Trophoblast cell (in vitro differentiated cells and primary cell): ENCODE results near the gene FAM120A.
A peak's percentile ranks its signal among the peaks of the same experiment; 100 is the strongest.

Experiments used
- DNase-seq, 2 donors: peaks; one replicate each; pipeline ENCODE4 v3.0.0-alpha.2; 2016
- H2AFZ ChIP-seq: 2 replicates; pipeline ENCODE4 v1.6.1; 2013; ENCODE audit warnings: low read length, moderate library complexity, mild to moderate bottlenecking; ENCODE audit not compliant: insufficient read depth, poor library complexity
- H2AK5ac ChIP-seq: 2 replicates; pipeline ENCODE4 v1.6.1; 2013; ENCODE audit warnings: mild to moderate bottlenecking, low read length
- H2BK120ac ChIP-seq: 2 replicates; pipeline ENCODE4 v1.6.1; 2013; ENCODE audit warnings: low read length, mild to moderate bottlenecking, moderate library complexity; ENCODE audit not compliant: insufficient read depth, poor library complexity
- H2BK12ac ChIP-seq: 2 replicates; pipeline ENCODE4 v1.6.1; 2013; ENCODE audit warnings: mild to moderate bottlenecking, low read length, moderate library complexity
- H2BK5ac ChIP-seq: 2 replicates; pipeline ENCODE4 v1.6.1; 2013; ENCODE audit warnings: low read length, low read depth, moderate library complexity, mild to moderate bottlenecking; ENCODE audit not compliant: poor library complexity
- H3K14ac ChIP-seq: 2 replicates; pipeline ENCODE4 v1.6.1; 2013; ENCODE audit warnings: mild to moderate bottlenecking, low read length
- H3K18ac ChIP-seq: 2 replicates; pipeline ENCODE4 v1.6.1; 2013; ENCODE audit warnings: mild to moderate bottlenecking, low read length
- H3K23ac ChIP-seq: 2 replicates; pipeline ENCODE4 v1.6.1; 2013; ENCODE audit warnings: low read length
- H3K27ac ChIP-seq: 2 replicates; pipeline ENCODE4 v1.5.1; 2013; ENCODE audit warnings: low read depth, mild to moderate bottlenecking, inconsistent platforms, low read length, moderate library complexity
- H3K27me3 ChIP-seq: 2 replicates; pipeline ENCODE4 v1.6.1; 2013; ENCODE audit warnings: inconsistent platforms, mild to moderate bottlenecking, low read length, moderate library complexity; ENCODE audit not compliant: insufficient read depth
- H3K36me3 ChIP-seq, 2 experiments: 1 replicate in 1 of 2; 2 replicates in 1 of 2; pipeline ENCODE4 v1.6.1; 2013; ENCODE audit warnings: low read length in 2 of 2, mild to moderate bottlenecking in 2 of 2, moderate library complexity in 1 of 2; ENCODE audit not compliant: insufficient read depth in 2 of 2, control insufficient read depth in 1 of 2
- H3K4ac ChIP-seq: 2 replicates; pipeline ENCODE4 v1.6.1; 2013; ENCODE audit warnings: low read depth, mild to moderate bottlenecking, low read length, moderate library complexity
- H3K4me1 ChIP-seq, 2 experiments: 1 replicate in 1 of 2; 2 replicates in 1 of 2; pipeline ENCODE4 v1.6.1; 2013; ENCODE audit warnings: low read length in 2 of 2, mild to moderate bottlenecking in 2 of 2, moderate library complexity in 1 of 2; ENCODE audit not compliant: insufficient read depth in 2 of 2, control insufficient read depth in 1 of 2
- H3K4me2 ChIP-seq: 2 replicates; pipeline ENCODE4 v1.6.1; 2013; ENCODE audit warnings: inconsistent platforms, mild to moderate bottlenecking, low read length, moderate library complexity
- H3K4me3 ChIP-seq: 2 replicates; pipeline ENCODE4 v1.5.1; 2013; ENCODE audit warnings: mild to moderate bottlenecking, low read depth, low read length, inconsistent platforms
- H3K79me1 ChIP-seq: one replicate; pipeline ENCODE4 v1.6.1; 2013; ENCODE audit warnings: low read length
- H3K79me2 ChIP-seq: 2 replicates; pipeline ENCODE4 v1.6.1; 2013; ENCODE audit warnings: low read length, mild to moderate bottlenecking; ENCODE audit not compliant: control insufficient read depth, insufficient read depth, poor library complexity
- H3K9ac ChIP-seq: 2 replicates; pipeline ENCODE4 v1.6.1; 2013; ENCODE audit warnings: mild to moderate bottlenecking, low read length
- H3K9me3 ChIP-seq: 2 replicates; pipeline ENCODE4 v1.6.1; 2013; ENCODE audit warnings: low read depth, mild to moderate bottlenecking, control low read depth, inconsistent platforms, low read length; ENCODE audit not compliant: insufficient read depth
- H4K12ac ChIP-seq: 2 replicates; pipeline ENCODE4 v1.6.1; 2013; ENCODE audit warnings: low read depth, mild to moderate bottlenecking, low read length, moderate library complexity
- H4K8ac ChIP-seq: 2 replicates; pipeline ENCODE4 v1.6.1; 2013; ENCODE audit warnings: low read depth, mild to moderate bottlenecking, low read length, moderate library complexity
- H4K91ac ChIP-seq: one replicate; pipeline ENCODE4 v1.6.1; 2013; ENCODE audit warnings: low read depth, mild to moderate bottlenecking, low read length, moderate library complexity
- WGBS: extraction: QIAGEN DNeasy Blood & Tissue Kit; methylation state at CpG from one replicate; pipeline ENCODE4 v1.1.7; 2013; ENCODE audit warnings: missing lambda C conversion rate; ENCODE audit not compliant: insufficient read length, insufficient coverage; ENCODE audit errors: extremely low coverage; 5-methylcytosine and 5-hydroxymethylcytosine counted together

FAM120A gene

DNA sequence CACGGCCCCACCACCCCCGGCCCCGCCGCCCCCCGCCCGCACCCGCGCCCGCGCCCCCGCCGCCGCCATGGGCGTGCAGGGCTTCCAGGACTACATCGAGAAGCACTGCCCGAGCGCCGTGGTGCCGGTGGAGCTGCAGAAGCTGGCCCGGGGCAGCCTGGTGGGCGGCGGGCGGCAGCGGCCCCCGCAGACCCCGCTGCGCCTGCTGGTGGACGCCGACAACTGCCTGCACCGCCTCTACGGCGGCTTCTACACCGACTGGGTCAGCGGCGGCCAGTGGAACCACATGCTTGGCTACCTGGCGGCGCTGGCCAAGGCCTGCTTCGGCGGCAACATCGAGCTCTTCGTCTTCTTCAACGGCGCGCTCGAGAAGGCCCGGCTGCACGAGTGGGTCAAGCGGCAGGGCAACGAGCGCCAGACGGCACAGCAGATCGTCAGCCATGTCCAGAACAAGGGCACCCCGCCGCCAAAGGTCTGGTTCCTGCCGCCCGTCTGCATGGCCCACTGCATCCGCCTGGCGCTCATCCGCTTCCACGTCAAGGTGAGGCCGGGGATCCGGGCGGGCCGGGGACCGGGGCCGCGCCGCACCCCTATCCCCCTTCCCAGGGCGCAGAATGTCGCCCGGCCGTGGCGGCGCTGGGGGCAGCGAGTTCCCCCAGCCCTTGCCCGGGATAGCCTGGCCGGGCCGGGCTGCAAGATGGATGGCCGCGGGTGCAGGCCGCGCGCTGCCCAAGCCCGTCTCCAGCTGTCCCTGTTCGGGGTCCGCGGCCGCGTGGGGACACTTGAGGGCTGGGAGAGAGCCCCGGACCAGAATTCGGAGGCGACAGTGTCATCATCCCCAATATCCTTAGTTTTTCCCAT is 594 bp downstream of the FAM120A start:
- no CpG with 5 or more reads among the region's 92 CpGs for WGBS
- DNase-seq: peak; percentile 35 to 61
- peak overlapping the region; percentile 95 for H4K8ac ChIP-seq

DNA sequence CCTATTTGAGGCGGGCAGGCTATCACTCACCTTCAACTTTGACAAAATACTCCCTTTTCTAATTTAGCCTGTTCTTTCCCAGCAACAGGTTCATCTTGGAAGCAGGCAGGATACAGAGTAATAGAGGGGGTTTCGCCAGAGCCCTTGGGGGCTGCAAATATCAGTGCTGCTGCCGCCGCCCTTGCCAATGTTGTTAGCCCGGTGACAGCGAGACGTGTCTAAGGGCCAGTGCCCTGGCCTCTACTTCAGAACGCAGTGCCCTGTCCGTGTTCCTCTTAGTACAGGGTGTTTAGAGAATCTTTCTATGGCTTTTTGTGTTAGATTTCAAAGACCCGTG is 1.2 kb downstream of the FAM120A start:
- no CpG with 5 or more reads among the region's 10 CpGs for WGBS
- H3K18ac ChIP-seq: no peak overlapping the region
- peak overlapping the region; percentile 51 for H4K12ac ChIP-seq
- H2BK120ac ChIP-seq: peak overlapping the region; percentile 96
- H3K14ac ChIP-seq: peak overlapping the region; percentile 96
- peak overlapping the region; percentile 32 for H2BK5ac ChIP-seq
- no peak overlapping the region for H3K23ac ChIP-seq
- H4K91ac ChIP-seq: peak overlapping the region; percentile 99
- H3K4me1 ChIP-seq: peaks cover 0 to 2% of the 10 kb centered on the region in 2 experiments
- H3K79me1 ChIP-seq: peaks cover 16% of the 10 kb centered on the region
- peak overlapping the region; percentile 94 for H3K27ac ChIP-seq
- peak overlapping the region; percentile 99 for H3K4me3 ChIP-seq
- peaks cover 3 to 6% of the 10 kb centered on the region in 2 experiments for H3K36me3 ChIP-seq
- H3K4me2 ChIP-seq: peak overlapping the region; percentile 92
- DNase-seq: peak; percentile 13 to 31
- H3K9me3 ChIP-seq: no peaks in the 10 kb centered on the region
- peaks cover 19% of the 10 kb centered on the region for H3K79me2 ChIP-seq
- peak overlapping the region; percentile 97 for H3K4ac ChIP-seq
- H3K9ac ChIP-seq: peak overlapping the region; percentile 87
- no peak overlapping the region for H2BK12ac ChIP-seq
- H2AFZ ChIP-seq: peak overlapping the region; percentile 49
- peak overlapping the region; percentile 76 for H2AK5ac ChIP-seq
- H4K8ac ChIP-seq: peak overlapping the region; percentile 51
- H3K27me3 ChIP-seq: no peaks in the 10 kb centered on the region

More for the DNA sequence above, 594 bp downstream of the FAM120A start:
- Histone ChIP-seq H3K9me3 (no peaks in the 10 kb centered on the region), H3K36me3 (peaks cover 3 to 11% of the 10 kb centered on the region in 2 experiments), H3K27ac (peak overlapping the region; percentile 94), H3K9ac (peak overlapping the region; percentile 87), H3K4me3 (peak overlapping the region; percentile 99), H4K91ac (peak overlapping the region; percentile 99), H3K4ac (peak overlapping the region; percentile 97), H3K4me2 (peak overlapping the region; percentile 92), H3K79me1 (peaks cover 16% of the 10 kb centered on the region), H3K79me2 (peaks cover 19% of the 10 kb centered on the region), H4K12ac (peak overlapping the region; percentile 86), H3K18ac (peak overlapping the region; percentile 96), H3K4me1 (peaks cover 0 to 2% of the 10 kb centered on the region in 2 experiments), H2AFZ (peak overlapping the region; percentile 98), H2BK12ac (peak overlapping the region; percentile 79), H3K27me3 (no peaks in the 10 kb centered on the region), H3K23ac (no peak overlapping the region), H3K14ac (peak overlapping the region; percentile 96), H2BK5ac (peak overlapping the region; percentile 91), H2AK5ac (peak overlapping the region; percentile 76), H2BK120ac (peak overlapping the region; percentile 96)

- peak within 1 kb of the TSS; percentile 91 for H2BK5ac ChIP-seq
- no CpG with 5 or more reads among the region's 34 CpGs for WGBS
- H2AK5ac ChIP-seq: peak within 1 kb of the TSS; percentile 76
- peaks cover 0 to 2% of the 10 kb centered on the region in 2 experiments for H3K4me1 ChIP-seq
- peak within 1 kb of the TSS; percentile 97 for H3K4ac ChIP-seq
- H2AFZ ChIP-seq: peak within 1 kb of the TSS; percentile 49
- peak within 1 kb of the TSS; percentile 99 for H4K91ac ChIP-seq
- H3K14ac ChIP-seq: peak within 1 kb of the TSS; percentile 96
- H3K9me3 ChIP-seq: no peaks in the 10 kb centered on the region
- H4K12ac ChIP-seq: peak within 1 kb of the TSS; percentile 86
- peak within 1 kb of the TSS; percentile 96 for H2BK120ac ChIP-seq
- H3K4me2 ChIP-seq: peak within 1 kb of the TSS; percentile 92
- peak within 1 kb of the TSS; percentile 87 for H3K9ac ChIP-seq
- H3K79me2 ChIP-seq: peaks cover 19% of the 10 kb centered on the region
- no peak within 1 kb of the TSS for H3K23ac ChIP-seq
- H2BK12ac ChIP-seq: no peak within 1 kb of the TSS
- peaks cover under 1% of the 10 kb centered on the region in 2 experiments for H3K36me3 ChIP-seq
- H3K18ac ChIP-seq: peak within 1 kb of the TSS; percentile 96
- peak; percentile 91 to 92 for DNase-seq
- peak within 1 kb of the TSS; percentile 94 for H3K27ac ChIP-seq
- peak within 1 kb of the TSS; percentile 99 for H3K4me3 ChIP-seq
- peaks cover 16% of the 10 kb centered on the region for H3K79me1 ChIP-seq
- H4K8ac ChIP-seq: peak within 1 kb of the TSS; percentile 95
- H3K27me3 ChIP-seq: no peaks in the 10 kb centered on the region
These were observed 1.8 kb downstream of the FAM120A start, which contains the start of gene FAM120AOS for GRCh38 chr9:93453047-93453914. Gene FAM120AOS (minus strand): TSS chr9:93453581. CDS start chr9:93452709, 872 bp downstream.

DNA sequence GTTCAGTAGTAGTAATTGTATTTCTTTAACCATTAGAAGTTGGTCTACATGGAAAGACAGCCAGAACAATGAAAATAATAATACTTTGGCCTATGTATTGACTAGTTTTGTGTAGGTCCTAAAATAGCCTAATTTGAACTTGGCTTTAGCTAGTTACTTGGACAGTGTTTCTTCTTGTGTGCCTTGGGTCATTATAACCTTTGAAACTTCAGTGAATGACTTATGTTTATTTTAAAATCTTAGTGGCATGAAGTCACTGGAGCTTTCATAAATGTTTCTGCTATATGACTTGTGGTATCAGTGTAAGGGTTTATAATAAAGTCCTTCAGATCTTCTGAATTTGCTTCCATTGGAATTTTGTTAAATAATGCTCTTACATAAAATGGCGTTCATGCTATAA is 4.5 kb downstream of the FAM120A start:
- H3K79me1 ChIP-seq: peaks cover 13% of the 10 kb centered on the region
- no peak overlapping the region for H3K4me3 ChIP-seq
- H3K4me2 ChIP-seq: no peak overlapping the region
- no peak overlapping the region for H4K91ac ChIP-seq
- no peak overlapping the region for H2BK5ac ChIP-seq
- peaks cover 0 to 2% of the 10 kb centered on the region in 2 experiments for H3K4me1 ChIP-seq
- no peak overlapping the region for H4K12ac ChIP-seq
- H2AFZ ChIP-seq: no peak overlapping the region
- no peaks in the 10 kb centered on the region for H3K27me3 ChIP-seq
- DNase-seq: no peak
- H2BK120ac ChIP-seq: no peak overlapping the region
- no CpG with 5 or more reads among the region's 1 CpG for WGBS
- no peak overlapping the region for H2AK5ac ChIP-seq
- H3K9me3 ChIP-seq: no peaks in the 10 kb centered on the region
- no peak overlapping the region for H3K4ac ChIP-seq
- no peak overlapping the region for H3K27ac ChIP-seq
- no peak overlapping the region for H3K14ac ChIP-seq
- no peak overlapping the region for H3K23ac ChIP-seq
- H4K8ac ChIP-seq: no peak overlapping the region
- peaks cover 21% of the 10 kb centered on the region for H3K79me2 ChIP-seq
- no peaks in the 10 kb centered on the region for H3K36me3 ChIP-seq
- no peak overlapping the region for H3K18ac ChIP-seq
- H2BK12ac ChIP-seq: no peak overlapping the region
- H3K9ac ChIP-seq: no peak overlapping the region
